Lower leg skin (tissue), 3 donors: Measurements from ENCODE around the gene UBQLN1.

ENCODE experiments used
- CTCF ChIP-seq, 3 donors: fragments of 450-650 bp; IDR thresholded peaks; one replicate each; pipeline ENCODE4 v1.5.1; 2016; ENCODE audit warnings: antibody characterized with exemption in 3 of 3, mild to moderate bottlenecking in 3 of 3, moderate library complexity in 2 of 3
- POLR2A ChIP-seq, 2 donors: fragments of 450-650 bp; IDR thresholded peaks; one replicate each; pipeline ENCODE4 v1.6.1; 2016 to 2017; ENCODE audit warnings: antibody characterized with exemption in 2 of 2, mild to moderate bottlenecking in 1 of 2, moderate library complexity in 1 of 2

GRCh38 chr9:83724436-83724835 lies 16.7 kb upstream of the UBQLN1 start:
- TF ChIP-seq POLR2A (IDR thresholded peaks at IDR 0.05) = no peak
- no peak for TF ChIP-seq CTCF (IDR thresholded peaks at IDR 0.05)
